SU-DHL-6 (cell line): Measurements from ENCODE around the gene SBF1.

ENCODE experiments used
- CTCF ChIP-seq: fragments of 200-600 bp; sonication (generic); IDR thresholded peaks from one replicate; pipeline ENCODE4 v1.5.1; 2017; ENCODE audit warnings: antibody characterized with exemption, mild to moderate bottlenecking, low read length, moderate library complexity; ENCODE audit not compliant: insufficient read depth, poor library complexity, severe bottlenecking
- EZH2phosphoT487 ChIP-seq: fragments of 200-600 bp; sonication (generic), shearing (Covaris generic); conservative IDR thresholded peaks from 2 replicates; pipeline ENCODE4 v1.6.1; 2018; ENCODE audit warnings: mild to moderate bottlenecking, antibody characterized with exemption, low read length, moderate library complexity, mixed read lengths

GRCh38 chr22:50440544-50441249 lies 34.1 kb downstream of the SBF1 start:
- TF ChIP-seq CTCF (no peak), EZH2phosphoT487 (no peak)
